GM19240 (cell line): ENCODE measurements around the gene MAPKAPK3.
"Not testable (repeated sequence)": the region's sequence is repeated elsewhere in the genome, so short reads cannot be mapped to it uniquely, and the experiment has no call there.

Experiments used
- DNase-seq: peaks from one replicate; pipeline ENCODE4 v3.0.0; 2011; ENCODE audit warnings: low spot score; ENCODE audit not compliant: insufficient read length

The MAPKAPK3 gene

GRCh38 chr3:50687916-50688315 is 71.0 kb downstream of the MAPKAPK3 start:
- no peak for DNase-seq

- not testable (repeated sequence) for DNase-seq
These were observed 71.7 kb downstream of the MAPKAPK3 start for GRCh38 chr3:50688602-50689001.

DNA sequence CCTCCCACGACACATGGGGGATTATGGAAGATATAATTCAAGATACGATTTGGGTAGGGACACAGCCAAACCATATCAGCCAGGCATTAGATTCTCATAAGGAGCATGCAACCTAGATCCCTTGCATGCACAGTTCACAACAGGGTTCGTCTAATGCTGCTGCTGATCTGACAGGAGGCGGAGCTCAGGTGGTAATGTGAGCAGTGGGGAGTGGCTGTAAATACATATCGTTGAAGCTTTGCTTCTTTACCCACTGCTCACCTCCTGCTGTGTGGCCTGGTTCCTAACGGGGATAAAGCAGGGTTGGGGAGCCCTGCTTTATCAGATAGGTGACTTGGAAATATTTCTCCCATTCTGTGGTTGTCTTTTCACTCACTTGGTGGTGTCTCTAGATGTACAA is 72.6 kb downstream of the MAPKAPK3 start:
- DNase-seq, result no peak

- DNase-seq, result no peak
These were observed 78.1 kb downstream of the MAPKAPK3 start for GRCh38 chr3:50695031-50695430.

DNA sequence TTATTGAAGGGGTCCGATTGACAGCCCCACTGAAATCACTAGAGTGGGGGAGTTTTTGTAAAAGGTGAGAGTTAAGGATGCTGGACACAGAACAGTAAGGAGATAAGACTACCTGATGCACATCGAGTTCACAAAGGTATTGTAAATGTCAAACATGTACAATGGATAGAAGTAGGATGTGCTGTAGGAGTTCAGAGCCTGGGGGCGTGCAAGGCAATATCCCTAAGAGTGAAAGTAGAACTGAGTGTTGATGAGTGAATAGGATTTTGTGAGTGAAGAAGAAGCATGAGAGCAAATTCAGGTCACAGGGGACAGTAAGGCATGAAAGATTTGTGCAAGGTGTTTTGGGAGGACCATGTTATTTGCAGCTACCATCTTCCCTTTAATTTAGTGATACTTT is 79.3 kb downstream of the MAPKAPK3 start:
- no peak for DNase-seq

DNA sequence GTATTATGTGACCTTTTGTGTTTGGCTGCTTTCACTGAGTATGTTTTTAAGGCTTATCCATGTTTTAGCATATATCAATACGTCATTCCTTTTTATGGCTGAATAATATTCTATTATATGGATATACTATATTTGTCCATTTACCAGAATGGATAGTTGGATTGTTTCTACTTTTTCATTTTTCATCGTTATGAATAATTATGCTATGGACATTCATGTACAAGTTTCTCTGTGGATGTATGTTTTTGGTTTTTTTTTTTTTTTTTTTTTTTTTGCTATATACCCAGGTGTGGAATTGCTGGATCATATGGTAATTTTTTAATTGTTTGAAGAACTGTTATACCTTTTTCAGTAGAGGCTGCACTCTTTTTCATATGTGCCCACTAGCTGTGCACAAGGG is 81.3 kb downstream of the MAPKAPK3 start:
- no peak for DNase-seq
